ENCODE results near the gene ITPR3. TPM values are rescaled to one million over a fixed set of nuclear protein-coding genes. Genes with fewer than 3 reads are reported as not detected.
"Not testable (repeated sequence)": the region's sequence is repeated elsewhere in the genome, so short reads cannot be mapped to it uniquely, and the experiment has no call there.

Gene ITPR3
- total RNA-seq, 1 donor from 2014 or later, result 59.5 TPM

DNA sequence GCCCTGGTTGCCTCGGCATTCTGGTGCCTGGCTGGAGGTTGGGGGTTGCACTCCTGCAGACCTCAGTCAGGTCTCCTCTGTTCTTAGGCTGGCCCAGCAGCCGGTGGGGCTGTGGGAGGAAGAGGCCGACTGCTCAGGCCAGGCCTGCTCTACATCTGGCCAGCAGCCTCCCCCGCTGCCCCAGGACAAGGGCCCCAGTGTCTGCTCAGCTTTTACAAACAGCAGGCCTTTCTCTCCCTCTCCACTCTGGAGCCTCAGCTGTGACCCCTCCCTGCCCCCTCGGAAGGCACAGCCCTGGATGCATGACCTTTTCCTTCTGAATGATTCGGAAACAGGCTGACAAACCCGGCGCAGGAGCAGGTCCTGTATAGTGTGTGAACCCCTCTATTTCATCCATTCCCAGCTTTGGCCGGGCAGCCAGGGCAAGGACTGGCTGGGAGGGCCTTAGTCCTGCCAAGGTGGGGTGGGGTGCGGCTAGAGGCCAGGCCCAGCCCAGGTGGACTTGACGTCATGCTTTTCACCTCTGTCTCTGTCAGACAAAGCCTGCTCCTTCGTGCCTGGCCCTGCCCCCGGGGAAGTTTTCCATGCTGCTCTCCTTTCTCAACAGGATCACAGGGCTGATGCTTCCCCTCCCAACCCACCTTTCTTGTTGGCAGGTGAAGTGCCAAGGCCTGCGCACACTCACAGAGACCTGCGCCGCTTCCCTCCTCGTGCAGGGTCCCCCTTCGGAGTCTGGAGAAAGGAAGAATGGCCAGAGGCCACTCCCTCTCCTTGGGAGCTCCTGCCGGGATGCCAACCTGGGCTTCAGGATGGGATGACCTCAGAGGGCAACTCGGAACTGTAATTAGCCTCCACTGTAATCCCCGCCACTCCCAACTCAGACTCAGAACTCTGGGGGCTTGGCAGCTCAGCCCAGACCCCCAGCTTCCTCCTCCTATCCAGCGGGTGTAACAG, 10.1 kb upstream of the ITPR3 start:
- DNase-seq (ENCODE audit: low read depth, low spot score), result no peak

DNA sequence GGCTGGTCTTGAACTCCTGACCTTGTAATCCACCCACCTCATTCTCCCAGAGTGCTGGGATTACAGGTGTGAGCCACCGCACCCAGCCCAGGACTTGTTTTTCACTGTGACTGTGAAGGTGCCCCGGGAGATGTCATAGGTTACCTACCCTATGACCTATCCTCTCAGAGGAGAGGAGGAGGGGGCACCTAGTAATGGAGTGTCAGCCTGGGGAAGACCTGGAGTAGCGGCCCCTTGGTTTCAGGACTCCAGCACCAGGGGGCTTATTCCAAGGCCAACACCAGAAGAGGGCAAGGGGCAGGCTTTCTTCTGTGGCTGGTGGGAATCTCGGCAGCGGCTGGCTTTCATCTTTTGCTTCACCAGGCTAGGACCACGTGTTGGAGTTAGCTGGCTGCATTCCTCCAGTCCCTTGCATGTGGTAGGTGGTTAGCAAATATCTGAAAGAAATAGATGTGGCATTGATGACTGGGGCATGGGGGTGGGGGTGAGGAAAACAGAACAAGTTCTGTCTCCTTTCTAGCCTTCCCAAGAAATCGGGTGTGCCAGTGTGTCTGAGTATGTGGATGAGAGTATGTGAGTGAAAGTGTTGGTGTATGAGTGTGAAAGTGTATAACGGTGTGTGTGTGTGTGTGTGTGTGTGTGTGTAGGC, 7.9 kb upstream of the ITPR3 start:
- DNase-seq (ENCODE audit: low read depth, low spot score), result no peak

DNA sequence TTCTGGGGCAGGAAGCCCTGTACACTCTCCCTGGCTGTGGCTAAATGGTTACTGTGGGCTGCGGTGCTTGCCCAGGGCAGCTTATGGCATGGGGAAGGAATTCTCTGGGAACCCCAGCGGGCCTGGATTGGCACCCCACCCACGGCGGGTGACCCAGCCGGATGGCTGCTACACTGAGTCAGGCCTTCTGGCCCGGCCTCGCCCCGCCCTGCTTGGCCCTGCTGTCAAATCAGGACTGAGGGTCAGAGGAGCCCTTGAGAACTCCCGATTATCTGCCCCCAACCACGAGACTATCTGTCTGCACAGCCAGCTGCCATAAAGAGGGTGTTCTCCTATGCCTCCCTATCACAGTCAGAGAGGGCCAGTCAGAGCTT, 7.3 kb upstream of the ITPR3 start:
- no peak for DNase-seq (ENCODE audit: low read depth, low spot score)

DNA sequence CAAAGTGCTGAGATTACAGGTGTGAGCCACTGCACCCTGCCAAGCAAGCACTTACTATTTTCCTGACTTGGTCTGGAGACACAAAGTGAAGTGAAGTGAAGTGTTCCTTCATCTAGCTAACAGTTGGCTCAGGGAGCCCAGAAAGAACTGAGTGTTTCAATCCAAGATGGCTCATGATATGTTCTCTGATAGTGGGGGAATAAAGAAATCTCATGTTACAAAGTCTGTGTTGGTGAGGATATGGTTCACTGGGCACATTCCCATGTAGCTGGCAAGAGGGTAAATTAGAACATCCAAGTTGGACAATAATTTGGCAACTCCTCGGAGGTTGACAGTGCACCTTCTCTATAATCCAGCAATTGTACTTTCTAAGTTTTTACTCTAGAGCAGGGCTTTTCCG, 5.0 kb upstream of the ITPR3 start:
- DNase-seq (ENCODE audit: low read depth, low spot score), result no peak

DNA sequence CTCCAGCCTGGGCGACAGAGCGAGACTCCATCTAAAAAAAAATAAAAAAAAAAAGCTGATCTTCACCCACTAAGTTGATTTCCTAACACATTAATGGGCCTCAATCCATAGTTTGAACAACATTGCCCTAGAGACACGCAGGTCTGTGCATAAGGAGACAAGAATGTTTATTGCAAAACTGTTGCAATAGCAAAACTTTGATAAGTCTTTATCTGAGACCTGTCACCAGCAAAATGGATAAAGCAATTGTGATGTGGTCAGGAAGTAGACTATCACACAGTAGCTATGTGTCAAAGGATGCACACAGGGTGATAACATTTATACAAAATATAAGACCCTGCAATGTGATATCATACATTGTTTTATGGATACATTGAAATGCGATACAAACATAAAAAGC, 4.2 kb upstream of the ITPR3 start:
- no peak for DNase-seq (ENCODE audit: low read depth, low spot score)

DNA sequence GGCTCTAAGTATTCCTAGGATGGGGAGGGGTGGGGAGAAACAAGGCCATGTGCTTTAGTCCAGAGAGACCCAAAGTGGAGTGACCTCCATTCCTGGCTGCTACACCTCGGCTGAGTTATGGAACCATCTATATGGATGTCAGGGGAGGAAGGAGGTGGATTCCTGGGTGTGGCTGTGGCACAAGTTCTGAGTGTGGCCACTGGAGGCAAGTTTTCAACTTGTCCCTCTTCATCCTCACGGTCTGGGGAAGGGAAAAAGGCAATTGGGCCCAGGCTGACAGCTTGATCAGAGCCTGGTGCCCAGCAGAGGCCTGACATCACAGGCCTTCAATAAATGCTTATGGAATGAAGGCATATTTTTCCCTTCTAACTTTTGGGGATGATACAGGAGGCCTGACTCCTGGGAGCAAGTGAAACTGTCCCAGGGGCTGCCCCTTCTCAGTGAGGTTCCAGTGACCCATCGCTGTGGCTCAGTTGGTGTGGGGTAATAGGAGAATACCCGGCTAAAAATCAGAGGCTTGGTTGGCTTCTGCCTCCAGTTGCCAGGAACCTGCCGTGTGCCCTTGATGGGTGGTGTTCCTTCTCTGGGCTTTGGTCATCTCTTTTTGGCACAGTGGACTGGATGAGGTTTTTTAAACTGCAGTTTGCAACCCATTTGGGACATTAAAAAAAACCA, 1.8 kb upstream of the ITPR3 start:
- DNase-seq (ENCODE audit: low read depth, low spot score), result no peak

DNA sequence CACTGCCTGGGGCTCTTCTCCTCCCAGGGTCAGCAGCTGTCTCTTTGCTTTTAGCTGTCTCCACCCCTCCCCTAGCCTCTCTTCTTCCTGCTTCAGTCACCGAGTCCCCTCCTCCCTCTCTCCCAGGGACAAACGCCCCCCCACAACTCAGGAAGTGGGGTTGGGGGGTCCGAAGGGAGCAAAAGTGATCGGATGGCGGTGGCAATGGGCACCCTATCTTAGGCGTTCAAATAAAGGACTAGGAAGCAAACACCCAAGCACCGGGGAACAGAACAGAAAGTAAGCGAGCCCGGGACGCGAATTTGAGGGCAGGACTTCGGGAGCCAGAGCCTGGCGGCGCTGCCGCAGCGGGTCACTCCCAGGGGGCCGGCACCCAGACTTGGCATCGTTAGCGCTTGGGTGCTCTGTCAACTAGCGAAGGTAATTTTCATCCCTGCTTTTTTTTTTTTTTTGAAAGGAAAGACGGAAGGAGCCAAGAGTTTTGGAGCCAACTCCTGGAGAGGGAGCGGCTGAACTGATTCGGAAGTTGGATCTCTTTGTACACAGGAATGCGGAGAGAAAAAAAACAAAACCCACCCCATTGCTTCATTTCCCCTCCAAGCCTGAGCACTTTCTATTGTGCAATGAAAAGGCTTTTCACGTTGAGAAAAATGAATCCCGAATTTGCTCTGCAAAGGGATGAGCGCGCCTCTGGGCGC, 815 bp upstream of the ITPR3 start:
- DNase-seq (ENCODE audit: low read depth, low spot score), result no peak

DNA sequence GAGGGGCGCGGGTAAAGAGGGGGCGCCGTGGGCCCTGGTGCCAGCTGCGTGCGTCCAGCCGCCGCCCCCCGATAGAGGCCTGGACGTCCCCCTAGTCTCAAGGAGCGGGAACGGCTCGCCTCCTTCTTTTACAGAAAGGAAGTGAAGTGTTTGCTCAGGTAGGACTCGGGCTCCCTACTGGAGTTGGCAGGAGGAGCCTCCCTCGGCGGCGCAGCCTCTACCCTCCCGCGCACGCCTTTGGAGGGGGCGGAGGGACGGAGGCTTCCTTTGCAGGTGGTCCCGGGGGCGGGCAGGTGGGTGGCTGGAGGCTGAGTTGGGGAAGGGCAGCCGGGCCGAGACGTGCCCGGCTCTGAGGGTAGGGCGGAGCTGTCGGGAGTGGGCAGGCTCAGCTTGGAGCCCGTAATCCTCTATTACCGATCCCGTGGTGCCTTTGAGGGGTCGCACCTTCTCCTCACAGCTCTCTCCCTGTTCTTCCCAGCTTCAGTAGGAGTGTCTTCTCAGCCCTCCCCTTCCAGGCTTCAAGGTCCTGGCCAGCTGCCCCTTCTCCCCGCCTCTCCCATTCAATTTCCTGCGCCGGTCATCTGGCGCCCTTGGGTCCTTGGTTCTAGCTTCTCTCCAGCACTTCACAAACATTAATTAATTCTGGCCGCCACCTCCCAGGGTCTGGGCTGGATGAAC, 728 bp downstream of the ITPR3 start:
- no peak for DNase-seq (ENCODE audit: low read depth, low spot score)

DNA sequence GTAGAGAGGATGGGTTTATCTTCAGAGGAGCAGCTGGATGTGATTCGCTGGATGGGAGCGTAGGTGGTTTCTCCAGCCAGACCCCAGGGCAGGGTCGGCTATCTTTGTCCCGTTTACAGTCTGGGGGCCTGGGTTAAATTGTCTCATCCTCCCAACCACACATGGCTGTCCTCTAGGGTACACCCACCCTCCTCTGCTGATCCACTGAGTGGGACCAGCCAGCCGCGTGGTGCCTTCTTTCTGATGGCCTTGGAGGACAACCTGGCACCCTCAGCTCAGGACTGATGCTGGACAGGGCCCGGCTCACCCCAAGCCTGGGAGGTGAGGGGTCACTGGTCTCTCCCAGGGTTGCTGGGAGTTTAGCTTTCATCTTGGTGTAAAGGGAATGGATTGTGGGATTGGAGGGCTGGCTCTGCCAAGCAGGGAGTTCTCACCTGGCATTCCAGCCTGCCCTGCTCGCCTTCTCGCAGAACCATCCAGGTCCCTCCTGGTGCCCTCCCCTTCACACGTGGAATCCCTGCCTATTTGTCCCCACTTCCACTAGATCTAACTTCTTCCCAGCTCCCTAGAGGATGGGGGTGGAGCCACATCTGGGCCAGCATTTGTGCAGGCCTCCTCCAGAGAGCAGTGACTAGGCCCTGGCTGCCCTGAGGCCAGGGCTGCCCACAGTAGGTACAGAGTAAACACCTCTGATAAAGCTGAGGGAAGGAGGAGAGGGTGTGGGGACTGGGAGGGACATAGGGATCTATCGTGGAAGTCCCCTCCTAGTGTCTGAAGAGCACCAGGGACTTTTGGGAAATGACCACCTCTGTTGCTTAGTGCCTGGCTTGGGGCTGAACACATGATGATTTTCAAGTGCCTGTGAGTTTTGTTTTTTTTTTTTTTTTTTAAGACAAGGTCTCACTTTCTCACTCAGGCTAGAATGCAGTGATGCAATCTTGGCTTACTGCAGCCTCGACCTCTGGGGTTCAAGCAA, 1.6 kb downstream of the ITPR3 start:
- DNase-seq (ENCODE audit: low read depth, low spot score), result no peak

DNA sequence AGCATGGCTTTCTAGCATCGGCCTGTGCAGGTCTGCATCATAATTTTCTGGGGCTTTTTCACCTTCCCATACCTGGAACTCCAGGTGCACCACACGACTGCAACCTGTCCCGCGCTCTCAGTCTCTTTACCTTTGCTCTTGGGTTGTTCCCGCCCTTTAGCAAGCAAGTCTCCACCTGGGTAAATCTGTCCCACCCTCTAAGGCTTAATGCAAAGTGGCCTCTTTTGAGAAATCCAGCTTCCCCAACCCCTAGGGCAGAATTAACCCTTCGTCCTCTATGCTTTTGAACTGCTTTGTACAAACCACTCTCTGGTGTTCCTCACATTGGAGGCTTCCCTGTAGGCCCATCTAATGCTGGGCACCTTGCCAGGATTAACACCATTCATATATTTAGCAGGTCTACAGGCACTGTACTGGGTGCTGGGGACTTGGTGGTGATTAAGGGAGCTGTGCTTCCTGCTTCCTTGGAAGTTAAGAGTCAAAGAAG, 2.8 kb downstream of the ITPR3 start:
- no peak for DNase-seq (ENCODE audit: low read depth, low spot score)

DNA sequence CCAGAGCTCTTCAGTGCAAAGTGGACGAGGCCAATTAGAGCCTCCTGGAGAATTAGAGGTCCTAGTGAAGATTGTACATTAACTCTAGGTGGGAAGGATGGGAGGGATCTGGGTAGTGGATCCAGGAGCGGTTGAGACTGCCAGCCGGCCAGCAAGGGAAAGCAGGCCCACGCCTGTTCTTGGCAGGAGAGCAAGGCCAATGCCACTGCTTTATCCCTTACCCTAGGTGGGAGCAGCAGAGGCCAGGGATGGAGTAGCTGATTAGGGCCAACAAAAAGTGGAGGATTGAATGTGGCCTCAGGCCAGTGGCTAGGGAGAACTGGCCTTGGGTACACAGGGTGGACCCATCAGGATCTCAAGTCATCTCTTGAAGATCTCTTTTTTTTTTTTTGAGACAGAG, 3.7 kb downstream of the ITPR3 start:
- DNase-seq (ENCODE audit: low read depth, low spot score), result no peak

DNA sequence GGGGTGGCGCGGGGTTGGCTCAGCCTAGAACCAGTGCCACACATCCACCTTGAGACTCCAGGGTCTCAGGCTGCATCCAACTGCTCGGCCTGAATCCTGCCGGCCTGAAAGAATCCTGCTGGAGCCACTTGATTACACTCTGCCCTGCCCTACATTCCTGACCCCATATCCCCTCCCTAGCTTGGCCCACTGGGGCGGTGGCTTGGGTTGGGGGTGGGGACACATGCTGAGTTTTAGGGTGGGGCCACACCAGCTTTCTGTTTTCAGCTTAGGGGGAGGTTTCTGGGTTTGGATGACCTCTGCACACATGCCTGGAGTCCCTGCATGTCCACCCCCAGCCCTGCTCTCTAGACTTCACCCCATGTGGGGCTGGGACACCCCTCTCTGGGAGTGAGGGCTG, 6.8 kb downstream of the ITPR3 start:
- DNase-seq (ENCODE audit: low read depth, low spot score), result no peak

DNA sequence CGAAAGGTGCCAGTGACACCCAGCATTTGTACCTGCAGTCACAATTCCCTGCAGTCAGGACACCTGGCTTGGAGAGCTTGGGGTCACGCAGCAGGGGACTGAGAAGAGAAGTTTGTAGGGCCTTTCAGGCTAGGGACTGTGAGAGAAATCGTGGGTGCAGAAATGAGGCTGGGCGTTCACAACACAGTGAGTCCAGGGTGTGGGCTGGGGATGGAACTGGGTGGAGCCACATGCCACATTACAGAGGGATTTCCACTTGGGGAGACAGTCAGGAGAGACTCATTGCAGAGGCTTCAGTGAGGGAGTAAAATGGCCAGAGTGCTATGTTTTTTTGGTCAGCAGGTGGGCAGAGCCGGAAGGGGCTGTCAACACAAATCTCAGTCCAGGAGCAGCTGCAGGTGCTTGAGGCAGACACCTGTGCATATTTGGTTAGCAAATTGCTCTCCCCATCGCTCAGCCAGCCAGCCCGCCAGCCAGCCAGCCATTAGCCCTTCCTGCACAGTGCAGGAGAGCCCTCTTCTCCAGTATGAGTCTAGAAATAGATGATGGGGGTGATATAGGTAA, 7.4 kb downstream of the ITPR3 start:
- no peak for DNase-seq (ENCODE audit: low read depth, low spot score)

DNA sequence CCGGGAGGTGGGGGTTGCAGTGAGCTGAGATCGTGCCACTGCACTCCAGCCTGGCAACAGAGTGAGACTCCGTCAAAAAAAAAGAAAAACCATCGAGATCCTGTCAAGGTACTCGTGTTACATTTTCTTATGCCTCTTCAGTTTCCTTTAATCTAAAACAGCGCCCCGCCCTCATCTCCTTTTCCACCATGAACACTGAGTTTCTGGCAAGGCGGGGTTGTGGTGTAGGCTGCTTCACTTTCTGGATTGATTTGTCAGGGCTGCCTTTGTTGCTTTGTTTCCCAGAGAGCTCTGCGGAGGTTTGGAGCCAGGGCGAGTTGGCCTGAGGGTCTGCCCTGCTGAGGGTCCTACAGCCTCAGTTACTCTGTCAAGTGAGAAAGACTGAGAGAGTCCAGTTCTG, 8.9 kb downstream of the ITPR3 start:
- DNase-seq (ENCODE audit: low read depth, low spot score), result no peak

DNA sequence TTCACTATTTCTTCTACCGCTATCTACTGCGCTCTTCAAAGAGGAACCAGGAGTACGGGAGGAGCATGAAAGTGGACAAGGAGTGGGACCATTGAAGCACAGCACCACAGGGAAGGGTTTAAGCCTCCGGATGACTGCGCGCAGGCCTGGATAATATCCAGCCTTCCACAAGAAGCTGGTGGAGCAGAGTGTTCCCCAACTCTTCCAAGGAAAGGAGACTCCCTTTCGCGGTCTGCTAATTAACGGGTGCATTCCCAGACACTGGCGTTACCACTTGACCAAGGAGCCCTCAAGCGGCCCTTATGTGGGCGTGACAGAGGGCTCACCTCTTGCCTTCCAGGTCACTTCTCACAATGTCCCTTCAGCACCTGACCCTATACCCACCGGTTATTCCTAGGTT, 10.4 kb downstream of the ITPR3 start:
- not testable (repeated sequence) for DNase-seq (ENCODE audit: low read depth, low spot score)

DNA sequence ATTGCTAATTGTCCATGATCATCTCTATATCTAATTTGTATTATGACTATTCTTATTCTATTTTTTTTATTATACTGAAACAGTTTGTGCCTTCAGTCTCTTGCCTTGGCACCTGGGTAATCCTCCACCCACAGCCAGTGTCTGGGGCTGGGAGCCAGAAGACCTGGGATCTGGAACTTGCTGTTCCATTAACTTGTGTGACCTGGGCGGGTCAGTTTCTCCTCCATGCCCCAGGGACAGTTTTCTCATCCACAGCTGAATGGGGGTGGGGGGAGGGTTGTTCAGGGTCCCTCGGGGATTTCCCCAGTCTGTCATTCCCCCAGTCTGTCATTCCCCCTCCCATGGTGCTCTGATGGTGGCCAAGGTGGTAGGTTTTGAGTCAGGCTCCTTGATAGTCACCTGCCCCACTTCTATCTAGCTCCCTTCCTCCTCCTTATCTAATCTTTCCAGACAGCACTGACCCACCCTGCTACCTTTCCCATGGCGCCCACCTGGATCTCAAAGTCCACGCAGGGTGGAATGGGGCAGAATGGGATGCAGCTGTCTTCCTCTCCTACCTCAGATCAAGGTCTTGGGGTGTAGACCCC, 10.9 kb downstream of the ITPR3 start:
- DNase-seq (ENCODE audit: low read depth, low spot score), result no peak

DNA sequence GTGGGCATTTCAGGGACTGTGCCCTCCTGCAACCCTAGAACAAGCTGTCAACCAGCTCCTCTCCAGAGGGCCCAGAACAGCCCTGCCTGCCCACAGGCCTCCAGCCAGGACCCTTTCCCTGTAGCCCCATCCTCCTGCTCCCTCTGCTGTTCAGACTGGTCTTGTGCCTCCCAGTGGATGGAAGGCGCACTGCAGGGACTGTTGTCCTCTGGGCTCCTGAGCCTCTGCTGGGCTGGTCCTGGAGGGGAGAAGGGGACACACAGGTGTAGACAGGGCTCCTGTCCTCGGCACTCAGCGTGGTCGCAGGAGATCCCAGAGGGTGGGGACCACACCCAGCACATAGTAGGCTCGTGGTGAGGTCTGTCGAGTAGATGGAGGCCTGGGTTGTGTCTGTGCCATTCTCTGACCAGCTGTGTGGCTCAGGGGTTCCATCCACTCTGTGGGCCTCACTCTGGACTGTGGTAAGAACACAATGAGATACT, 11.5 kb downstream of the ITPR3 start:
- no peak for DNase-seq (ENCODE audit: low read depth, low spot score)

DNA sequence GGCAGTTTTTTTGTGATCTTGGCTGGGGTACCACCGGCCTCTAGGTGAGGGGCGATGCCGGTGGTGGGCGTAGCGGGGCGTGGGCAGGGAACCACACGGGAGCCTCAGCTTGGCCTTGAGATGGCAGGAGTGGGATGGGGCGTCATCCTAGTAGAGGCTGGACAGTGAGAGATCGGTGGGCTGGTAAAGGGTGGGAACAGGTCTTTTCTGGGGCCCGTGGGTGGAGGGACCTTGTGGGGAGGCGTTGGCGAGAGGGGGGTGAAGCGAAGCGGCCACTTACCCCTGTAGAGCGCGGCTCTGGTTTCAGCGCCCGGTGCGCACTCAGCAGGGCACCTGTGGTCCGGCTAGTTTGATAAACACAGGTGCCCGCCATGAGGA, 12.0 kb downstream of the ITPR3 start:
- DNase-seq (ENCODE audit: low read depth, low spot score), result no peak

All from pulmonary artery endothelial cell (primary cell).